Measurements from ENCODE around the gene GP5. TPM values are rescaled to one million over a fixed set of nuclear protein-coding genes. Genes with fewer than 3 reads are reported as not detected.

The GP5 gene
- total RNA-seq, 4 donors from 2014 or later, result not detected

- Histone ChIP-seq H3K27ac (no peak overlapping the region), H3K4me1 (peaks cover 0 to 28% (median 6%) of the 10 kb centered on the region in 4 donors), H3K9me3 (peaks cover 0 to 2% (median 0%) of the 10 kb centered on the region in 4 donors), H3K27me3 (no peaks in the 10 kb centered on the region), H3K36me3 (no peaks in the 10 kb centered on the region), H3K4me3 (no peak overlapping the region)
- peak in 1 of 3 donors; percentile 18 for DNase-seq
- TF ChIP-seq CTCF (IDR thresholded peaks at IDR 0.05) (no peak), POLR2A (IDR thresholded peaks at IDR 0.05) (no peak)
Measured at GRCh38 chr3:194392576-194392975, 6.5 kb downstream of the GP5 start.

DNA sequence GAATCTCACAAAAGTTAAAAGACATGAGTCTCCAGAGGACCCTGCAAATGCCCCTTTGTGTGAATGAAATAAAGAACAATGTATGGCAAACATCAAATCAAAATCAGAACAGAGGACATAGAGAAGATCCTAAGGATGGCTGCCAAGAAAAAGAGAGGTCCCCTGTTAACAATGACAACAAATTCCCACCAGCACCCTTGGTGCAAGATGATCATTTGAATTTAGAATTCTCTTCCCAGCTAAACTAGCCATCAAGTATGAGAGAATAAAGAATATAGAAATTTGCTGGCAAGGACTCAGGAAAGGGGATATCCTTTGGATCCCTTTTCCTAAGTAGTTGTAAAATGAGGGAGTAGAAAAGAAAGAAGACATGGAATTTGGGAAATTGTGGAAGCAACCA lies 8.2 kb downstream of the GP5 start:
- peaks cover 0 to 2% (median 0%) of the 10 kb centered on the region in 4 donors for H3K9me3 ChIP-seq
- TF ChIP-seq CTCF (IDR thresholded peaks at IDR 0.05), result no peak
- TF ChIP-seq POLR2A (IDR thresholded peaks at IDR 0.05), result no peak
- no peak overlapping the region for H3K27ac ChIP-seq
- no peaks in the 10 kb centered on the region for H3K27me3 ChIP-seq
- H3K36me3 ChIP-seq, result no peaks in the 10 kb centered on the region
- H3K4me3 ChIP-seq, result no peak overlapping the region
- DNase-seq, result no peak
- H3K4me1 ChIP-seq, result peaks cover 0 to 12% (median 0%) of the 10 kb centered on the region in 4 donors

DNA sequence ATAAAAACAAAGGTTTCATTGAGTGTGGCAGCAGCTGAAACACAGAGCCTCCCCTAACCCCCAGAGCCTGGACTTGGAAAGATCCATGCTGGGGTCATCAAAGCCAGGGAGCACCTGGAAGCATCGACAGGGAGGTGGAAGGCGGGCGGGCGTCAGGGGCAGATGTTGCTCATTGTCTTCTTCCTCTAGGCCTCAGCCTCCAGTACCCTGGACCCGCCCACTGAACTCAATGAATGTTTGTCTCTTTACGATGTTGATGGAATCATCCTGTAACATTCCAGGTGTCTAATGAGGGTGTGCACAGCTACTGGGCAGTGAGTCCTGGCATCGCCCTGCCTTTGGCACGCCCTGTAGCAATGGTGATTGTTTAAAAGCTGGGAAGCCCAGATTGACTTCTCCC lies 9.8 kb downstream of the GP5 start:
- TF ChIP-seq CTCF (IDR thresholded peaks at IDR 0.05), result no peak
- TF ChIP-seq POLR2A (IDR thresholded peaks at IDR 0.05), result no peak

DNA sequence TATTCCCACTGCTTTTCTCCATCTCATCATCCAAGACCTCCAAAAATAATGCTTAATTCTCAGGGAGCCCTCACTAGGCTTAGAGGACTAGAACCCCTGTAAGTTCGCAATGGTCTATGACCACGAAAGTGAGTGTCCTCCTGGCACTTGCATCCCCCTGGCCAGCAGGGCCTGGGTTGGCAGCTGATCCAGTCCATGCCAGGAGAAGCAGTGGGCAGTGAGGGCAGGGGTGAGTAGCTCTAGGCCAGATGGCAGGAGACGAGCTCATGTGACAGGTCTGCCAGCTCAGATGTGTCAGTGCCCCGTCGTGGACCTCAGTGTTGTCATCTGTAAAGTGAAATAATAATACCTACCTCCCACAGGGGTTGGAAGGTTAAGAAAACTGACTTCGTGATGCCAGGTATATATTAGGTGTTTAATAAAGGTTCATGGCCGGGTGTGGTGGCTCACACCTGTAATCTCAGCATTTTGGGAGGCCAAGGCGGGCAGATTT lies 11.1 kb downstream of the GP5 start:
- no peaks in the 10 kb centered on the region for H3K36me3 ChIP-seq
- H3K4me3 ChIP-seq, result no peak overlapping the region
- DNase-seq, result peak in 2 of 3 donors; percentile 25 to 28
- H3K27ac ChIP-seq, result no peak overlapping the region
- no peaks in the 10 kb centered on the region for H3K4me1 ChIP-seq
- TF ChIP-seq POLR2A (IDR thresholded peaks at IDR 0.05), result no peak
- no peak for TF ChIP-seq CTCF (IDR thresholded peaks at IDR 0.05)
- peaks cover 0 to 2% (median 0%) of the 10 kb centered on the region in 4 donors for H3K9me3 ChIP-seq
- H3K27me3 ChIP-seq, result no peaks in the 10 kb centered on the region

More for the DNA sequence above, 9.8 kb downstream of the GP5 start:
- H3K27me3 ChIP-seq, result no peaks in the 10 kb centered on the region
- H3K27ac ChIP-seq, result no peak overlapping the region
- DNase-seq, result peak in 1 of 3 donors; percentile 40
- no peaks in the 10 kb centered on the region for H3K4me1 ChIP-seq
- H3K36me3 ChIP-seq, result no peaks in the 10 kb centered on the region
- peaks cover 0 to 2% (median 0%) of the 10 kb centered on the region in 4 donors for H3K9me3 ChIP-seq
- no peak overlapping the region for H3K4me3 ChIP-seq

DNA sequence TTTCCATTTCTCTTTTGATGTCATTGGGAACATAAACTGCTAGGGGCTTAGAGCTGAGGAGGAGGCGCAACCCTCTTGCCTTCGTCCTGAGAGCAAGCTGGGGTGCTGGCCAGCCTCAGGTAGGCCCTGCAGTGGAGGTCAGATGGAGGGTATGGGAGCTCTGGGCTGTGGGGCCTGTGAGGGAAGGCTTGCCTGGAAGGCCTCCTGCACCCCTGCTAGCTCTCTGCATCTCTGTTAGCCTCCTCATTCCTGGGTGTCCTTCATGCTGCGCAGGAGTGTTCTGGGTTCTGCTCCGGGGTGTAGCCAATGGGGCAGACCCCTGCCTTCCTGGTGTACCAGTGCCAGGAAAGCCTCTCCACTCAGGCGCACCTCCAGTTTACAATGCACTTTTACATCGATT lies 11.8 kb downstream of the GP5 start:
- no peak for TF ChIP-seq CTCF (IDR thresholded peaks at IDR 0.05)
- no peak for TF ChIP-seq POLR2A (IDR thresholded peaks at IDR 0.05)
- H3K36me3 ChIP-seq, result no peaks in the 10 kb centered on the region
- no peaks in the 10 kb centered on the region for H3K4me1 ChIP-seq
- no peaks in the 10 kb centered on the region for H3K27me3 ChIP-seq
- no peak overlapping the region for H3K27ac ChIP-seq
- DNase-seq, result peak in 2 of 3 donors; percentile 14 to 22
- no peak overlapping the region for H3K4me3 ChIP-seq
- peaks cover 0 to 2% (median 0%) of the 10 kb centered on the region in 4 donors for H3K9me3 ChIP-seq

DNA sequence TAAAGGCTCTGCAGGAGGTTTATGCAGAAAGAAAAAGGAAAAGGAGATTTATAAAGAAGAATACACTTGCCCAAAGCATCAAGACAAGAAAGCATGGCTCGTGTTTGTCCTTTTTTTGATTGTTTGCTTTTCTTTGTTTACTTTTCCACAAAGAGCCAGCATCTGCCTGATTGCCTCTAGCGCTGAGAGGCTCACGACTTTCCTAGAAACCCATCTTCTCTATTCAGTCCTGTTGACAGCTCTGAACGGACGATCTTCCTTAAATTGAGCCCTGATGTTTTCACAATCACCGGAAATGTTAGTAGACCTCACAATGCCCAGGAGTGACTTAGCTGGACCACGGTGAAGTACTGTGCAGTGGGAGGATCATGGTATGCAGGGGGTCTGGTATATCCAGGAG lies 12.4 kb downstream of the GP5 start:
- Histone ChIP-seq H3K27me3 (no peaks in the 10 kb centered on the region), H3K36me3 (no peaks in the 10 kb centered on the region), H3K4me3 (no peak overlapping the region), H3K9me3 (peaks cover 0 to 2% (median 0%) of the 10 kb centered on the region in 4 donors), H3K27ac (no peak overlapping the region), H3K4me1 (no peaks in the 10 kb centered on the region)
- peak in 1 of 3 donors; percentile 14 for DNase-seq
- TF ChIP-seq CTCF (IDR thresholded peaks at IDR 0.05) (no peak), POLR2A (IDR thresholded peaks at IDR 0.05) (no peak)
